ENCODE data around the gene KRTAP4-16. TPM values are rescaled to one million over a fixed set of nuclear protein-coding genes. Genes with fewer than 3 reads are reported as not detected.
"Not testable (repeated sequence)": the region's sequence is repeated elsewhere in the genome, so short reads cannot be mapped to it uniquely, and the experiment has no call there.

The KRTAP4-16 gene
- total RNA-seq, 1 donor from 2014 or later = not detected

GRCh38 chr17:41067281-41067680 is 34.7 kb downstream of the KRTAP4-16 start:
- TF ChIP-seq CTCF (IDR thresholded peaks at IDR 0.05; ENCODE audit: insufficient read depth, low read depth, low read length) (no peak), EZH2 (IDR thresholded peaks at IDR 0.05; ENCODE audit: insufficient read depth, low read length) (no peak)
- Histone ChIP-seq H3K9me3 (ENCODE audit: insufficient read depth, low read depth, low read length) (no peaks in the 10 kb centered on the region), H3K4me3 (ENCODE audit: insufficient read depth, low read depth, low read length) (no peak overlapping the region), H4K20me1 (ENCODE audit: insufficient read depth, low read length) (no peaks in the 10 kb centered on the region), H3K27me3 (ENCODE audit: insufficient read depth, low read length) (no peaks in the 10 kb centered on the region), H3K4me2 (ENCODE audit: low read length) (no peak overlapping the region), H2AFZ (ENCODE audit: low read depth, low read length) (no peak overlapping the region), H3K27ac (ENCODE audit: low read depth, low read length) (peak overlapping the region; percentile 86), H3K36me3 (ENCODE audit: insufficient read depth, low read length) (no peaks in the 10 kb centered on the region), H3K9ac (ENCODE audit: low read length) (no peak overlapping the region), H3K4me1 (ENCODE audit: insufficient read depth, low read length) (peaks cover 30% of the 10 kb centered on the region), H3K79me2 (ENCODE audit: insufficient read depth, low read length) (no peaks in the 10 kb centered on the region)
- no peak overlapping the region for H3K27ac Mint-ChIP-seq (ENCODE audit: unreplicated experiment)
- H3K4me1 Mint-ChIP-seq (ENCODE audit: low read depth, unreplicated experiment) = peaks cover 23% of the 10 kb centered on the region
- peaks cover 3% of the 10 kb centered on the region for H3K36me3 Mint-ChIP-seq (ENCODE audit: low read depth, unreplicated experiment)
- peaks cover 2% of the 10 kb centered on the region for H3K9me3 Mint-ChIP-seq (ENCODE audit: unreplicated experiment)
- DNase-seq (ENCODE audit: low read depth) = no peak
- no peak overlapping the region for H3K4me3 Mint-ChIP-seq (ENCODE audit: unreplicated experiment)
- H3K27me3 Mint-ChIP-seq (ENCODE audit: low read depth, unreplicated experiment) = no peaks in the 10 kb centered on the region
- FAIRE-seq = no peak

- Mint-ChIP-seq H3K4me3 (ENCODE audit: unreplicated experiment) (no peak within 1 kb of the TSS), H3K27ac (ENCODE audit: unreplicated experiment) (peak within 1 kb of the TSS; percentile 83), H3K36me3 (ENCODE audit: low read depth, unreplicated experiment) (no peaks in the 10 kb centered on the region), H3K27me3 (ENCODE audit: low read depth, unreplicated experiment) (no peaks in the 10 kb centered on the region), H3K9me3 (ENCODE audit: unreplicated experiment) (peaks cover 2% of the 10 kb centered on the region), H3K4me1 (ENCODE audit: low read depth, unreplicated experiment) (peaks cover 35% of the 10 kb centered on the region)
- Histone ChIP-seq H3K4me3 (ENCODE audit: insufficient read depth, low read depth, low read length) (no peak within 1 kb of the TSS), H3K36me3 (ENCODE audit: insufficient read depth, low read length) (no peaks in the 10 kb centered on the region), H3K4me1 (ENCODE audit: insufficient read depth, low read length) (peaks cover 37% of the 10 kb centered on the region), H3K27ac (ENCODE audit: low read depth, low read length) (peak within 1 kb of the TSS; percentile 86), H4K20me1 (ENCODE audit: insufficient read depth, low read length) (no peaks in the 10 kb centered on the region), H3K27me3 (ENCODE audit: insufficient read depth, low read length) (no peaks in the 10 kb centered on the region), H3K9me3 (ENCODE audit: insufficient read depth, low read depth, low read length) (no peaks in the 10 kb centered on the region), H3K9ac (ENCODE audit: low read length) (peak within 1 kb of the TSS; percentile 40), H3K79me2 (ENCODE audit: insufficient read depth, low read length) (no peaks in the 10 kb centered on the region), H3K4me2 (ENCODE audit: low read length) (peak within 1 kb of the TSS; percentile 16), H2AFZ (ENCODE audit: low read depth, low read length) (no peak within 1 kb of the TSS)
- DNase-seq (ENCODE audit: low read depth) = peak; percentile 99
- FAIRE-seq = peak; percentile 97
- TF ChIP-seq EZH2 (IDR thresholded peaks at IDR 0.05; ENCODE audit: insufficient read depth, low read length) = no peak
Measured at GRCh38 chr17:41065829-41066624, 36.0 kb downstream of the KRTAP4-16 start, which contains the start of gene KRTAP2-4. Gene KRTAP2-4, minus strand, starts transcription at chr17:41065879. Its CDS starts 34 bp downstream, at chr17:41065845.

- not testable (repeated sequence) for H3K79me2 ChIP-seq (ENCODE audit: insufficient read depth, low read length); DNase-seq (ENCODE audit: low read depth); H3K9ac ChIP-seq (ENCODE audit: low read length); H3K4me3 ChIP-seq (ENCODE audit: insufficient read depth, low read depth, low read length); H3K27me3 ChIP-seq (ENCODE audit: insufficient read depth, low read length); H2AFZ ChIP-seq (ENCODE audit: low read depth, low read length); H3K4me3 Mint-ChIP-seq (ENCODE audit: unreplicated experiment); H4K20me1 ChIP-seq (ENCODE audit: insufficient read depth, low read length); H3K27me3 Mint-ChIP-seq (ENCODE audit: low read depth, unreplicated experiment); H3K9me3 ChIP-seq (ENCODE audit: insufficient read depth, low read depth, low read length); H3K9me3 Mint-ChIP-seq (ENCODE audit: unreplicated experiment); FAIRE-seq; H3K36me3 Mint-ChIP-seq (ENCODE audit: low read depth, unreplicated experiment); H3K36me3 ChIP-seq (ENCODE audit: insufficient read depth, low read length); H3K27ac ChIP-seq (ENCODE audit: low read depth, low read length); H3K4me2 ChIP-seq (ENCODE audit: low read length)
- H3K4me1 ChIP-seq (ENCODE audit: insufficient read depth, low read length) = peaks cover 45% of the 10 kb centered on the region
- peaks cover 43% of the 10 kb centered on the region for H3K4me1 Mint-ChIP-seq (ENCODE audit: low read depth, unreplicated experiment)
- H3K27ac Mint-ChIP-seq (ENCODE audit: unreplicated experiment) = peak overlapping the region; percentile 42
Measured at GRCh38 chr17:41065016-41065689, 36.9 kb downstream of the KRTAP4-16 start.
